ENCODE results near the gene DOCK10.
A peak's percentile ranks its signal among the peaks of the same experiment; 100 is the strongest.

DOCK10 gene

GRCh38 chr2:225040856-225041206, 1.4 kb downstream of the DOCK10 start:
- peak; percentile 67 for DNase-seq

- no peak for DNase-seq
These were observed 2.1 kb downstream of the DOCK10 start for GRCh38 chr2:225040142-225040541.

GRCh38 chr2:225038231-225038523, 4.1 kb downstream of the DOCK10 start:
- DNase-seq, result no peak

GRCh38 chr2:225037415-225038230, 4.6 kb downstream of the DOCK10 start:
- DNase-seq, result no peak

GRCh38 chr2:225036431-225036830, 5.8 kb downstream of the DOCK10 start:
- no peak for DNase-seq

GRCh38 chr2:225033440-225034318, 8.6 kb downstream of the DOCK10 start:
- no peak for DNase-seq

GRCh38 chr2:225032246-225032645, 10.0 kb downstream of the DOCK10 start:
- no peak for DNase-seq

- DNase-seq, result no peak
These were observed 10.7 kb downstream of the DOCK10 start for GRCh38 chr2:225031599-225031998.

GRCh38 chr2:225030893-225031292, 11.4 kb downstream of the DOCK10 start:
- no peak for DNase-seq

GRCh38 chr2:225030203-225030602, 12.1 kb downstream of the DOCK10 start:
- peak; percentile 57 for DNase-seq

GRCh38 chr2:225028572-225028971, 13.7 kb downstream of the DOCK10 start:
- DNase-seq, result no peak

GRCh38 chr2:225027061-225027762, 15.1 kb downstream of the DOCK10 start:
- DNase-seq, result peak; percentile 63

GRCh38 chr2:225025917-225026571, 16.2 kb downstream of the DOCK10 start:
- no peak for DNase-seq

GRCh38 chr2:225022188-225022587, 20.1 kb downstream of the DOCK10 start:
- DNase-seq, result no peak

- DNase-seq, result no peak
These were observed 22.0 kb downstream of the DOCK10 start for GRCh38 chr2:225020168-225020849.

- DNase-seq, result no peak
These were observed 23.2 kb downstream of the DOCK10 start for GRCh38 chr2:225019105-225019504.

GRCh38 chr2:225017713-225018112, 24.6 kb downstream of the DOCK10 start:
- DNase-seq, result no peak

- DNase-seq, result no peak
These were observed 25.1 kb downstream of the DOCK10 start for GRCh38 chr2:225017098-225017685.

- no peak for DNase-seq
These were observed 28.6 kb downstream of the DOCK10 start for GRCh38 chr2:225013425-225014365.

GRCh38 chr2:225011585-225011984, 30.7 kb downstream of the DOCK10 start:
- no peak for DNase-seq

GRCh38 chr2:225010804-225011203, 31.5 kb downstream of the DOCK10 start:
- no peak for DNase-seq
